Nephron progenitor cell (in vitro differentiated cells): ENCODE measurements around the gene KRT12.

Experiments
- DNase-seq: peaks from one replicate; pipeline ENCODE4 v3.0.0; 2021
- H3K27ac Mint-ChIP-seq: 2 replicates; pipeline ENCODE4 v1.8.0; 2021; ENCODE audit warnings: mild to moderate bottlenecking, moderate library complexity, mixed read lengths
- H3K27me3 Mint-ChIP-seq: 2 replicates; pipeline ENCODE4 v1.8.0; 2021; ENCODE audit warnings: mild to moderate bottlenecking, low read depth, mixed read lengths; ENCODE audit not compliant: poor library complexity
- H3K36me3 Mint-ChIP-seq: 2 replicates; pipeline ENCODE4 v1.8.0; 2021; ENCODE audit warnings: low read depth, mixed read lengths
- H3K4me1 Mint-ChIP-seq: 2 replicates; pipeline ENCODE4 v1.8.0; 2021; ENCODE audit warnings: mixed read lengths
- H3K4me3 Mint-ChIP-seq: 2 replicates; pipeline ENCODE4 v1.8.0; 2021; ENCODE audit warnings: mild to moderate bottlenecking, moderate library complexity, mixed read lengths
- H3K9me3 Mint-ChIP-seq: 2 replicates; pipeline ENCODE4 v1.8.0; 2021; ENCODE audit warnings: mild to moderate bottlenecking, moderate library complexity, mixed read lengths
- CTCF ChIP-seq: fragments of 200-600 bp; sonication (generic); IDR thresholded peaks from 2 replicates; pipeline ENCODE4 v1.5.0; 2021; ENCODE audit warnings: antibody characterized with exemption

Gene KRT12

GRCh38 chr17:40820228-40820838, 46.7 kb downstream of the KRT12 start:
- Mint-ChIP-seq H3K9me3 (no peaks in the 10 kb centered on the region), H3K36me3 (peaks cover 36% of the 10 kb centered on the region), H3K27ac (no peak overlapping the region), H3K27me3 (peaks cover 18% of the 10 kb centered on the region), H3K4me1 (peaks cover 31% of the 10 kb centered on the region), H3K4me3 (peak overlapping the region; percentile 92)
- TF ChIP-seq CTCF = no peak
- no peak for DNase-seq

GRCh38 chr17:40819528-40820125, 47.4 kb downstream of the KRT12 start:
- peaks cover 36% of the 10 kb centered on the region for H3K36me3 Mint-ChIP-seq
- H3K9me3 Mint-ChIP-seq = no peaks in the 10 kb centered on the region
- peaks cover 31% of the 10 kb centered on the region for H3K4me1 Mint-ChIP-seq
- peaks cover 20% of the 10 kb centered on the region for H3K27me3 Mint-ChIP-seq
- TF ChIP-seq CTCF = no peak
- H3K27ac Mint-ChIP-seq = peak overlapping the region; percentile 86
- peak overlapping the region; percentile 92 for H3K4me3 Mint-ChIP-seq
- DNase-seq = no peak

- peak overlapping the region; percentile 86 for H3K27ac Mint-ChIP-seq
- peaks cover 26% of the 10 kb centered on the region for H3K27me3 Mint-ChIP-seq
- H3K36me3 Mint-ChIP-seq = peaks cover 36% of the 10 kb centered on the region
- H3K4me3 Mint-ChIP-seq = peak overlapping the region; percentile 92
- TF ChIP-seq CTCF = no peak
- H3K4me1 Mint-ChIP-seq = peaks cover 31% of the 10 kb centered on the region
- H3K9me3 Mint-ChIP-seq = no peaks in the 10 kb centered on the region
- peak; percentile 86 for DNase-seq
Observed at GRCh38 chr17:40818733-40819527, 48.1 kb downstream of the KRT12 start.

- peak overlapping the region; percentile 92 for H3K4me3 Mint-ChIP-seq
- TF ChIP-seq CTCF = no peak
- DNase-seq = no peak
- no peaks in the 10 kb centered on the region for H3K9me3 Mint-ChIP-seq
- H3K27me3 Mint-ChIP-seq = peaks cover 31% of the 10 kb centered on the region
- peaks cover 36% of the 10 kb centered on the region for H3K36me3 Mint-ChIP-seq
- peak overlapping the region; percentile 26 for H3K27ac Mint-ChIP-seq
- peaks cover 31% of the 10 kb centered on the region for H3K4me1 Mint-ChIP-seq
Observed at GRCh38 chr17:40818343-40818732, 48.7 kb downstream of the KRT12 start.

- no peak for DNase-seq
- Mint-ChIP-seq H3K27ac (no peak overlapping the region), H3K9me3 (no peaks in the 10 kb centered on the region), H3K36me3 (peaks cover 32% of the 10 kb centered on the region), H3K27me3 (peaks cover 37% of the 10 kb centered on the region), H3K4me3 (peak overlapping the region; percentile 92), H3K4me1 (peaks cover 31% of the 10 kb centered on the region)
- TF ChIP-seq CTCF = no peak
Observed at GRCh38 chr17:40817103-40817682, 49.8 kb downstream of the KRT12 start.
